Measurements from ENCODE around the gene AMT.
"Not testable (repeated sequence)": the region's sequence is repeated elsewhere in the genome, so short reads cannot be mapped to it uniquely, and the experiment has no call there.

AMT gene

DNA sequence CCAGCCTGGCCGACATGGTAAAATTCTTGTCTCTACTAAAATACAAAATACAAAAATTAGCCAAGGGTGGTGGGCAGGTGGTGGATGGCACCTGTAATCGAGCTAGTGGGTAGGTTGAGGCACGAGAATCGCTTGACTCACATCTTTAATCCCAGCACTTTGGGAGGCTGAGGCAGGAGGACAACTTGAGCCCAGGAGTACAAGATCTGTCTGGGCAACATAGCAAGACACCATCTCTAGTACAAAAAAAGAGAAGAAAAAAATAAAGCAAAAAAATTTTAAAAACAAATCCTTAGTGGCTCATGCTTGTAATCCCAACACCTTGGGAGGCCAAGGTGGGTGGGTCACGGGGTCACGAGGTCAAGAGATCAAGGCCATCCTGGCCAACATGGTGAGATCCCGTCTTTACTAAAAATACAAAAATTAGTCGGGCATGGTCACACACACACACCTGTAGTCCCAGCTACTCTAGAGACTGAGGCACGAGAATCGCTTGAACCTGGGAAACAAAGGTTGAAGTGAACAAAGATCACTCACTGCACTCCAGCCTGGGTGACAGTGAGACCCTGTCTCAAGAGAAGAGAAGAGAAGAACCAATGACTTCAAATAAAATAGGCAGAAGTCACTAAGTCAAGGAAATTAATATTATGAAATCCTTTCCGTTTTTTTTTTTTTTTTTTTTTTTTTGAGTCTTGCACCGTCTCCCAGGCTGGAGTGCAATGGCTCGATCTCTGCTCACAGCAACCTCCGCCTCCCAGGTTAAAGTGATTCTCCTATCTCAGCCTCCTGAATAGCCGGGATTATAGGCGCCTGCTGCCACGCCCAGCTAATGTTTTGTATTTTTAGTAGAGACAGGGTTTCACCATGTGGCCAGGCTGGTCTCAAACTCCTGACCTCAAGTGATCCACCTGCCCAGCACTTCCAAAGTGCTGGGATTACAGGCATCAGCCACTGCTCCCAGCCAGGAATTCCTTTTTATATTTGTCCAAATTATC lies 15.4 kb downstream of the AMT start:
- Histone ChIP-seq H3K9ac (ENCODE audit: insufficient read length) (no peak overlapping the region), H3K36me3 (ENCODE audit: insufficient read depth, low read length) (peaks cover 4% of the 10 kb centered on the region; the same call in 1 of the 2 replicates), H3K4me3 (no peak overlapping the region), H3K9me3 (ENCODE audit: low read depth, low read length) (no peaks in the 10 kb centered on the region), H3K27ac (no peak overlapping the region)
- DNase-seq (ENCODE audit: low read depth, low spot score), result no peak
- TF ChIP-seq POLR2AphosphoS5 (IDR thresholded peaks at IDR 0.05; ENCODE audit: borderline replicate concordance, low read depth, low read length), result no peak
- TF ChIP-seq FOXP2 (optimal IDR thresholded peaks at IDR 0.05; ENCODE audit: control extremely low read depth, extremely low read length, insufficient read depth), result no peak

DNA sequence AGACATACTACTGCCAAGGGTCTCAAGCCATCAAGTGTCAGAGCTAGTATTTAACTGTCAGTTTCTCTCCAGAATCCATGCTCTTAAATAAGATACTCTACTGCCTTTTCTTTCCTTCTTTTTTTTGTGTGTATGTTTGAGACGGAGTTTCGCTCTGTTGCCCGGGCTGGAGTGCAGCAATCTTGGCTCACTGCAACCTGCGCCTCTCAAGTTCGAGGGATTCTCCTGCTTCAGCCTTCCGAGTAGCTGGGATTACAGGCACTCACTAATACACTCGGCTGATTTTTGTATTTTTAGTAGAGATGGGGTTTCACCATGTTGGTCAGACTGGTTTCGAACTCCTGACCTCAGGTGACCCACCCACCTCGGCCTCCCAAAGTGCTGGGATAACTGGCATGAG lies 16.7 kb downstream of the AMT start:
- not testable (repeated sequence) for DNase-seq (ENCODE audit: low read depth, low spot score); H3K9me3 ChIP-seq (ENCODE audit: low read depth, low read length); H3K4me3 ChIP-seq; H3K36me3 ChIP-seq (ENCODE audit: insufficient read depth, low read length); H3K27ac ChIP-seq; H3K9ac ChIP-seq (ENCODE audit: insufficient read length)

GRCh38 chr3:49403891-49404290 lies 18.4 kb downstream of the AMT start:
- Histone ChIP-seq H3K9me3 (ENCODE audit: low read depth, low read length) (no peaks in the 10 kb centered on the region), H3K27ac (no peak overlapping the region), H3K9ac (ENCODE audit: insufficient read length) (no peak overlapping the region), H3K36me3 (ENCODE audit: insufficient read depth, low read length) (peaks cover 4% of the 10 kb centered on the region; the same call in 1 of the 2 replicates), H3K4me3 (no peak overlapping the region)
- DNase-seq (ENCODE audit: low read depth, low spot score), result no peak
- TF ChIP-seq EZH2 (IDR thresholded peaks at IDR 0.05) (no peak), POLR2AphosphoS5 (IDR thresholded peaks at IDR 0.05; ENCODE audit: borderline replicate concordance, low read depth, low read length) (no peak), FOXP2 (optimal IDR thresholded peaks at IDR 0.05; ENCODE audit: control extremely low read depth, extremely low read length, insufficient read depth) (no peak)

- H3K36me3 ChIP-seq (ENCODE audit: insufficient read depth, low read length), result peaks cover 5% of the 10 kb centered on the region; the same call in 1 of the 2 replicates
- TF ChIP-seq POLR2AphosphoS5 (IDR thresholded peaks at IDR 0.05; ENCODE audit: borderline replicate concordance, low read depth, low read length) (no peak), EZH2 (IDR thresholded peaks at IDR 0.05) (no peak), FOXP2 (optimal IDR thresholded peaks at IDR 0.05; ENCODE audit: control extremely low read depth, extremely low read length, insufficient read depth) (no peak)
- H3K9me3 ChIP-seq (ENCODE audit: low read depth, low read length), result no peaks in the 10 kb centered on the region
- no peak overlapping the region for H3K4me3 ChIP-seq
- H3K27ac ChIP-seq, result no peak overlapping the region
- H3K9ac ChIP-seq (ENCODE audit: insufficient read length), result no peak overlapping the region
- DNase-seq (ENCODE audit: low read depth, low spot score), result no peak
Measured at GRCh38 chr3:49401766-49402165, 20.5 kb downstream of the AMT start.

DNA sequence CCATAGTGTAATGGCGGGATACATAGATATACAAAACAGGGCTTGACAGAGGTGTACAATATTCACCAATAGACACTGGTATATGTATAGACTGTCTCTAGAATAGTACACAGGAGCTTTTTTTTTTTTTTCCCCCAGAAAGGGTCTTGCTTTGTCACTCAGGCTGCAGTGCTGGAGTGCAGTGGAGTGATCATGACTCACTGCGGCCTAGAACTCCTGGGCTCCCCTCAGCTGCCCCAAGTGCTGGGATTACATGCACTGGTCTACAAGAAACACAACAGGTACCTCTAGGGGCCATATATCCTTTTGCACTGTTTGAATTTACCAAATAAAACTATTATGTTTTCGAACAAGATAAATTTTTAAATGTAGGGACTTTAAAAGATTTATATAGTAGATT lies 22.8 kb downstream of the AMT start:
- Histone ChIP-seq H3K9me3 (ENCODE audit: low read depth, low read length) (no peaks in the 10 kb centered on the region), H3K36me3 (ENCODE audit: insufficient read depth, low read length) (peaks cover 17% of the 10 kb centered on the region), H3K27ac (no peak overlapping the region), H3K4me3 (no peak overlapping the region), H3K9ac (ENCODE audit: insufficient read length) (no peak overlapping the region)
- TF ChIP-seq EZH2 (IDR thresholded peaks at IDR 0.05) (no peak), POLR2AphosphoS5 (IDR thresholded peaks at IDR 0.05; ENCODE audit: borderline replicate concordance, low read depth, low read length) (no peak), FOXP2 (optimal IDR thresholded peaks at IDR 0.05; ENCODE audit: control extremely low read depth, extremely low read length, insufficient read depth) (no peak)
- no peak for DNase-seq (ENCODE audit: low read depth, low spot score)

DNA sequence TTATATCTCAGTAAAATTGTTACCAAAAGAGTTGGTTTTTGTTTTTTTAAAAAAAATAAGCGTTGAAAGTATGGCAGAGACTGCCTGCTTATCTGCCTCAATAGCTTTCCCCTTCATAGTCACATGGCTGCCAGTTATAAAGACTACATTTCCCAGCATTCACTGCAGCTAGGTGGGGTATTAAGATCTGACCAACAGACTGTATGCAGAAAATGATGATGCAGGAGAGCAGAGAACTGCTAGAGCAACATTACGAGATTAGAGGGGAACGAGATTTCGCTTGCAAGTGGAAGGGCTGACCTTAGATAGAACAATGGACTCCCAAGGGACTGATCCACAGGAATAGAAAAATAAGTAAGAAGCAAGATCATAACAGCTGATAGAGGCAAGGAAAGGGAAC lies 24.8 kb downstream of the AMT start:
- DNase-seq (ENCODE audit: low read depth, low spot score), result no peak

DNA sequence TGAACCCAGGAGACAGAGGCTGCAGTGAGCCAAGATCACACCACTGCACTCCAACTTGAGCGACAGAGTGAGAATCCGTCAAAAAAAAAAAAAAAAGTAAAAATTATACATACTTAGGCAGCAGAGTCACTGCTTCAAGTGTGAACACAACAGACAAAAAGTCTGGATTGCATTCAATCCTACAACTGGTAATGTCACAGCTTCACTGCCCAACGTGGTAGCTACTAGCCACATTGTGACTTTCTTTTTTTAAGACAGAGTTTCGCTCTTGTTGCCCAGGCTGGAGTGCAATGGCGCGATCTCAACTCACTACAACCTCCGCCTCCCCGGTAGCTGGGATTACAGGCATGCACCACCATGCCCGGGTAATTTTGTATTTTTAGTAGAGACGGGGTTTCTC lies 31.0 kb downstream of the AMT start:
- H3K4me3 ChIP-seq; H3K27ac ChIP-seq; H3K9me3 ChIP-seq (ENCODE audit: low read depth, low read length); H3K9ac ChIP-seq (ENCODE audit: insufficient read length); DNase-seq (ENCODE audit: low read depth, low spot score): not testable (repeated sequence)
- peaks cover 12% of the 10 kb centered on the region for H3K36me3 ChIP-seq (ENCODE audit: insufficient read depth, low read length)

More for the DNA sequence above, 24.8 kb downstream of the AMT start:
- TF ChIP-seq EZH2 (IDR thresholded peaks at IDR 0.05) (no peak), POLR2AphosphoS5 (IDR thresholded peaks at IDR 0.05; ENCODE audit: borderline replicate concordance, low read depth, low read length) (no peak), FOXP2 (optimal IDR thresholded peaks at IDR 0.05; ENCODE audit: control extremely low read depth, extremely low read length, insufficient read depth) (no peak)
- no peak overlapping the region for H3K4me3 ChIP-seq
- H3K9me3 ChIP-seq (ENCODE audit: low read depth, low read length), result no peaks in the 10 kb centered on the region
- H3K9ac ChIP-seq (ENCODE audit: insufficient read length), result no peak overlapping the region
- no peak overlapping the region for H3K27ac ChIP-seq
- H3K36me3 ChIP-seq (ENCODE audit: insufficient read depth, low read length), result peaks cover 13% of the 10 kb centered on the region

DNA sequence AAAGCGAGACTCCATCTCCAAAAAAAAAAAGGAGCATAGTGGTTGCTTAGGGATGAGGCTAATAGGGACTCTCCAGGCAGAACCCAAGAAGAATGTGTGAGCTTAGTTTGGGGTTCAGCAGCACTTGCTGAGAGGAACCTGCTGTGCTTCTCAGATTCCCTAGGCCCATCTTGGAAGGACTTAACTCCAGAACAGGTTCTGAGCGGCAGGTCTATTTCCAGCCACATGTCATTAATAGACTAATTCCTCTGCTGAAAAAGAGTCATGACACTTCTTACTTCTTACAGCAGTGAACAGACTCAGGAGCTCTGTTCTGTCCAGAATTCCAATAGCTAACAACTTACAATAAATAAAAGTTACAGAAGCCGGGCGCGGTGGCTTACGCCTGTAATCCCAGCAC lies 33.0 kb downstream of the AMT start:
- no peak for DNase-seq (ENCODE audit: low read depth, low spot score)
- Histone ChIP-seq H3K4me3 (no peak overlapping the region), H3K27ac (no peak overlapping the region), H3K9me3 (ENCODE audit: low read depth, low read length) (no peaks in the 10 kb centered on the region), H3K9ac (ENCODE audit: insufficient read length) (no peak overlapping the region), H3K36me3 (ENCODE audit: insufficient read depth, low read length) (peaks cover 5% of the 10 kb centered on the region; the same call in 1 of the 2 replicates)
- TF ChIP-seq EZH2 (IDR thresholded peaks at IDR 0.05) (no peak), POLR2AphosphoS5 (IDR thresholded peaks at IDR 0.05; ENCODE audit: borderline replicate concordance, low read depth, low read length) (no peak), FOXP2 (optimal IDR thresholded peaks at IDR 0.05; ENCODE audit: control extremely low read depth, extremely low read length, insufficient read depth) (no peak)

Data from SK-N-MC (cell line).